ENCODE measurements around the gene RABGAP1L. TPM values are rescaled to one million over a fixed set of nuclear protein-coding genes. Genes with fewer than 3 reads are reported as not detected.

RABGAP1L gene
- total RNA-seq, 4 donors from 2014 or later: 170 to 282 (median 182) TPM

DNA sequence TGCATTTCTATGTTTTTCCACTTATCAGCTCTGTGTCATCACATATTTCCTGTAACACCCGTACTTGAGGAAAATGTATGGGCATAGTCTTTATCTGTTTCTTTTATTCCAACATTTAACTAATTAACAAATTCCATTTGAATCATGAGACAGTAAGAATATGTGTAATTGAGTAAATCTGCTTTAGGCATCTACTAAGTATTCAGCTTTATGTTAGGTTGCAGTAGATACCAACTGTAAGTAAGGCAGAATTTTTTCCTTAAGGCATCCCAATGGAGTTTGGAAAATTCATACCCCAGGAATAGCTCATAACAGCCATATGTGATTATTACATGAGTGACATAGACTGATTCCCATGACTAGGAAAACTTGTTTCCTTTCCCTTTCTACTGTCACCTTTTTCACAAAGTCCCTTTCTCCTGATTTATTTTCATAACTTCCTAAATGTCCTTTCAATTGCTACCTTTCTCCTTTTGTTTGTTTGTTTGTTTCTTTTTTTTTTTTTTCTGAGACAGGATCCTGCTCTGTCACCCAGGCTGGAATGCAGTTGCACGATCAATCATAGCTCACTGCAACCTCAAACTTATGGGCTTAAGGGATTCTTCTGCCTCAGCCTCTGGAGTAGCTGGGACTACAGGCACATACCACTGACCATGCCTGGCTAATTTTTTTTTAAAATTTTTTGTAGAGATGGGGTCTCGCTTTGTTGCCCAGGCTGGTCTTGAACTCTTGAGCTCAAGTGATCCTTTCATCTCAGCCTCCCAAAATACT, 780.6 kb downstream of the RABGAP1L start:
- TF ChIP-seq POLR2A (IDR thresholded peaks at IDR 0.05): no peak

DNA sequence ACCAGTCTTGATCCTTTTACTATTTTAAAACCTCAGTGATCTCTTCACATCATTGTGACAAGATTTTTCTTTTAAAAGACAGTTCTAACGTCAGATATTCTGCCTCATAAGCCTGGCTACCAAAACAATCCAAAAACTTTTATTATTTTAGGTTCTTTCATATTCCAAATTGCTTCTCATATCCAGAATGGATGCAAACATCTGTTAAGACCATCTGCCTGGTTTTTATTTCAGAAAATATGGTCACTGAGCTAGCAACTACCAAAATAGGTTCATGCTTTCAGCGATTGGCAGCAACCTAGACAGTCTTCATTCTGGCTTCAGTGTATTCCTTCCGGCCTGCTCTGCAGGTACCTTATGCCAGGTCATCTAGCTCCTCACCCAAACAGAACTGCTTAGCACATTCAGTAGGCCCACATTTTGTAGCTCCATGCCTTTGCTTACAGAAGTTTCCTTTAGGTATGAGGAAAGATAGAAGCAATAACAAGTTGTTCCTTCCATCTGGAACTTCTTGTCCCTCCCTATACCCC, 781.4 kb downstream of the RABGAP1L start:
- Histone ChIP-seq H3K4me3 (no peak overlapping the region), H3K27ac (no peak overlapping the region), H3K4me1 (peaks cover 0 to 2% (median 0%) of the 10 kb centered on the region in 4 donors), H3K27me3 (no peaks in the 10 kb centered on the region), H3K36me3 (no peaks in the 10 kb centered on the region), H3K9me3 (no peaks in the 10 kb centered on the region)
- DNase-seq: no peak
- TF ChIP-seq, protein P1, sequence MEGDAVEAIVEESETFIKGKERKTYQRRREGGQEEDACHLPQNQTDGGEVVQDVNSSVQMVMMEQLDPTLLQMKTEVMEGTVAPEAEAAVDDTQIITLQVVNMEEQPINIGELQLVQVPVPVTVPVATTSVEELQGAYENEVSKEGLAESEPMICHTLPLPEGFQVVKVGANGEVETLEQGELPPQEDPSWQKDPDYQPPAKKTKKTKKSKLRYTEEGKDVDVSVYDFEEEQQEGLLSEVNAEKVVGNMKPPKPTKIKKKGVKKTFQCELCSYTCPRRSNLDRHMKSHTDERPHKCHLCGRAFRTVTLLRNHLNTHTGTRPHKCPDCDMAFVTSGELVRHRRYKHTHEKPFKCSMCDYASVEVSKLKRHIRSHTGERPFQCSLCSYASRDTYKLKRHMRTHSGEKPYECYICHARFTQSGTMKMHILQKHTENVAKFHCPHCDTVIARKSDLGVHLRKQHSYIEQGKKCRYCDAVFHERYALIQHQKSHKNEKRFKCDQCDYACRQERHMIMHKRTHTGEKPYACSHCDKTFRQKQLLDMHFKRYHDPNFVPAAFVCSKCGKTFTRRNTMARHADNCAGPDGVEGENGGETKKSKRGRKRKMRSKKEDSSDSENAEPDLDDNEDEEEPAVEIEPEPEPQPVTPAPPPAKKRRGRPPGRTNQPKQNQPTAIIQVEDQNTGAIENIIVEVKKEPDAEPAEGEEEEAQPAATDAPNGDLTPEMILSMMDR (IDR thresholded peaks at IDR 0.05): no peak
- no peak for TF ChIP-seq POLR2A (IDR thresholded peaks at IDR 0.05)

More for the DNA sequence above, 780.6 kb downstream of the RABGAP1L start:
- Histone ChIP-seq H3K4me3 (no peak overlapping the region), H3K36me3 (no peaks in the 10 kb centered on the region), H3K27me3 (no peaks in the 10 kb centered on the region), H3K9me3 (no peaks in the 10 kb centered on the region), H3K27ac (no peak overlapping the region), H3K4me1 (no peaks in the 10 kb centered on the region)
- DNase-seq: no peak

GRCh38 chr1:174942547-174943255, 783.4 kb downstream of the RABGAP1L start:
- DNase-seq: no peak
- Histone ChIP-seq H3K36me3 (no peaks in the 10 kb centered on the region), H3K4me3 (no peak overlapping the region), H3K27ac (no peak overlapping the region), H3K9me3 (no peaks in the 10 kb centered on the region), H3K4me1 (peaks cover 0 to 10% (median 0%) of the 10 kb centered on the region in 4 donors), H3K27me3 (no peaks in the 10 kb centered on the region)
- no peak for TF ChIP-seq POLR2A (IDR thresholded peaks at IDR 0.05)
- TF ChIP-seq, protein P1 (IDR thresholded peaks at IDR 0.05): no peak

- Histone ChIP-seq H3K27me3 (no peaks in the 10 kb centered on the region), H3K27ac (no peak overlapping the region), H3K4me1 (peaks cover 0 to 10% (median 0%) of the 10 kb centered on the region in 4 donors), H3K4me3 (no peak overlapping the region), H3K36me3 (no peaks in the 10 kb centered on the region), H3K9me3 (no peaks in the 10 kb centered on the region)
- no peak for DNase-seq
- TF ChIP-seq, protein P1 (IDR thresholded peaks at IDR 0.05): no peak
- no peak for TF ChIP-seq POLR2A (IDR thresholded peaks at IDR 0.05)
These were observed 786.7 kb downstream of the RABGAP1L start for GRCh38 chr1:174946031-174946430.

DNA sequence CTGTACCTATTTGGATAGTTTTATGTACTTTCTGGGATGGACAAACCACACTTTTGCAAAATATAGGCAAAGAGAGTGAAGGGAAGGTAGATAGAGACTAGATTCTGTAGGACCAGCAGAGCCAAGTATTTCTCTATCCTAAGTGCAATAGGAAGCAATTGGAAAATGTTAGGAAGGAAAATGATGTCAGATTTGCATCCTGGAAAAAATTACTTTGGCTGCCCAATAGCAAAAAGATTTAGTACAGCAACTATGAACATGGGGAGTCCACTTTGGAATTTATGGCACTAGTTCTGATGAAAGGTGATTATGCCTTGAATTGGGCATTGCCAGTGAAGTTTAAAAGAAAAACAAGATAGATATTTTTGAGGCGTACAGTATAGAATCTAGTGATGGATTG, 789.7 kb downstream of the RABGAP1L start:
- no peak for DNase-seq
- peaks cover 0 to 28% (median 0%) of the 10 kb centered on the region in 4 donors for H3K4me1 ChIP-seq
- no peak overlapping the region for H3K27ac ChIP-seq
- no peaks in the 10 kb centered on the region for H3K36me3 ChIP-seq
- no peak overlapping the region for H3K4me3 ChIP-seq
- H3K9me3 ChIP-seq: no peaks in the 10 kb centered on the region
- no peak for TF ChIP-seq POLR2A (IDR thresholded peaks at IDR 0.05)
- TF ChIP-seq, protein P1 (IDR thresholded peaks at IDR 0.05): no peak
- no peaks in the 10 kb centered on the region for H3K27me3 ChIP-seq

- no peaks in the 10 kb centered on the region for H3K27me3 ChIP-seq
- no peak for DNase-seq
- H3K36me3 ChIP-seq: no peaks in the 10 kb centered on the region
- no peak overlapping the region for H3K4me3 ChIP-seq
- TF ChIP-seq POLR2A (IDR thresholded peaks at IDR 0.05): no peak
- H3K4me1 ChIP-seq: peaks cover 0 to 34% (median 0%) of the 10 kb centered on the region in 4 donors
- no peaks in the 10 kb centered on the region for H3K9me3 ChIP-seq
- no peak overlapping the region for H3K27ac ChIP-seq
These were observed 790.3 kb downstream of the RABGAP1L start for GRCh38 chr1:174949645-174950044.

All from Peyer's patch (tissue), 4 donors.